K562 (cell line): Measurements from ENCODE around the gene DNAJC1. TPM values are rescaled to one million over a fixed set of nuclear protein-coding genes. Genes with fewer than 3 reads are reported as not detected.

Experiments
- ATAC-seq: fragments of 200-7000 bp; cut with Tn5 transposase; 3 replicates; pipeline ENCODE4 v1.9.1; 2020; ENCODE audit warnings: moderate library complexity
- BruUV-seq: library from RNA; stranded (reverse); fragments of 400-500 nt; replicated peaks from 2 replicates; lab custom pipeline; 2021; lab: Mats Ljungman, UMichigan
- CTCF ChIA-PET: fragments of 300-600 bp; formaldehyde crosslinking; extraction: SDS; loops from one replicate; lab custom pipeline; 2021; ENCODE audit warnings: low intra/inter-chr PET ratio; lab: Yijun Ruan, JAX
- POLR2A ChIA-PET: fragments of 300-600, 350-650 bp; sonication (Branson Sonifier 250); formaldehyde crosslinking; extraction: SDS; loops from one replicate; lab custom pipeline; 2021; ENCODE audit warnings: antibody characterized with exemption, inconsistent platforms; lab: Yijun Ruan, JAX
- DNase-seq, 4 experiments: peaks; one replicate each; pipeline versions ENCODE4 v3.0.0 to v3.0.0-alpha.2; 2011 to 2018; ENCODE audit warnings: low spot score in 3 of 4, mixed read lengths in 3 of 4; ENCODE audit errors: extremely low read depth in 1 of 4
- FAIRE-seq: peaks from 2 replicates; lab custom pipeline; 2011; peaks lifted over from hg19 to GRCh38; lab: Jason Lieb, UNC
- H2AFZ ChIP-seq: 2 replicates; pipeline ENCODE4 v1.6.0; 2011; ENCODE audit warnings: low read depth, low read length, control low read depth, inconsistent platforms
- H3K27ac ChIP-seq: fragments of 200-600 bp; 3 replicates; pipeline ENCODE4 v1.8.0; 2011; ENCODE audit warnings: low read depth, mild to moderate bottlenecking, control low read depth, inconsistent platforms, low read length, moderate library complexity, mixed read lengths; ENCODE audit errors: extremely low read depth
- H3K27me3 ChIP-seq, 2 experiments: fragments of 300-600 bp in 1 of 2; 2 replicates in 1 of 2; 3 replicates in 1 of 2; pipeline versions ENCODE4 v1.6.0 to v1.8.0; 2011; ENCODE audit warnings: inconsistent platforms in 2 of 2, low read length in 2 of 2, mild to moderate bottlenecking in 1 of 2, mixed read lengths in 1 of 2, moderate library complexity in 1 of 2; ENCODE audit not compliant: control insufficient read depth in 2 of 2, insufficient read depth in 2 of 2
- H3K36me3 ChIP-seq: fragments of 300-600 bp; 3 replicates; pipeline ENCODE4 v1.8.0; 2011; ENCODE audit warnings: mild to moderate bottlenecking, low read length, inconsistent platforms; ENCODE audit not compliant: control insufficient read depth, insufficient read depth
- H3K4me1 ChIP-seq, 2 experiments: fragments of 200-600 bp in 1 of 2; replicated peaks in 1 of 2; 2 replicates in 1 of 2; 3 replicates in 1 of 2; pipeline versions ENCODE4 v1.5.1 to v1.8.0; 2011; ENCODE audit warnings: inconsistent platforms in 2 of 2, low read length in 2 of 2, mild to moderate bottlenecking in 1 of 2, mixed read lengths in 1 of 2, moderate library complexity in 1 of 2; ENCODE audit not compliant: control insufficient read depth in 2 of 2, insufficient read depth in 2 of 2
- H3K4me2 ChIP-seq: 2 replicates; pipeline ENCODE4 v1.6.1; 2011; ENCODE audit warnings: low read length, control low read depth, inconsistent platforms, mixed read lengths; ENCODE audit not compliant: insufficient read depth
- H3K4me3 ChIP-seq: fragments of 200-600 bp; sonication (generic), shearing (Covaris generic); 2 replicates; pipeline ENCODE4 v1.5.1; 2016; ENCODE audit warnings: control low read depth, inconsistent platforms
- H3K79me2 ChIP-seq: fragments of 200-600 bp; 3 replicates; pipeline ENCODE4 v1.8.0; 2011; ENCODE audit warnings: low read length, inconsistent platforms; ENCODE audit not compliant: control insufficient read depth, insufficient read depth
- H3K9ac ChIP-seq, 2 experiments: 2 replicates each; pipeline versions ENCODE4 v1.6.0 to v1.6.1; 2011; ENCODE audit warnings: low read depth in 2 of 2, low read length in 2 of 2, control low read depth in 1 of 2, inconsistent platforms in 1 of 2, mild to moderate bottlenecking in 1 of 2, mixed read lengths in 1 of 2; ENCODE audit not compliant: insufficient read depth in 1 of 2
- H3K9me1 ChIP-seq: one replicate; pipeline ENCODE4 v1.6.0; 2011; ENCODE audit warnings: inconsistent platforms, mild to moderate bottlenecking, low read length, moderate library complexity; ENCODE audit not compliant: control insufficient read depth, insufficient read depth
- H3K9me3 ChIP-seq: replicated peaks from 2 replicates; pipeline ENCODE4 v1.5.1; 2011; ENCODE audit warnings: low read depth, low read length, inconsistent platforms; ENCODE audit not compliant: control insufficient read depth, insufficient read depth
- H4K20me1 ChIP-seq: replicated peaks from 2 replicates; pipeline ENCODE4 v1.6.1; 2011; ENCODE audit warnings: low read length, inconsistent platforms, mixed read lengths; ENCODE audit not compliant: control insufficient read depth, insufficient read depth
- BRF1 ChIP-seq: IDR thresholded peaks from 3 replicates; pipeline ENCODE4 v1.6.1; 2011; ENCODE audit warnings: borderline replicate concordance, mild to moderate bottlenecking; ENCODE audit not compliant: insufficient read length; ENCODE audit errors: extremely low read depth
- DNMT1 ChIP-seq: fragments of 450-650 bp; IDR thresholded peaks from 2 replicates; pipeline ENCODE4 v1.6.1; 2016; ENCODE audit warnings: antibody characterized with exemption, mild to moderate bottlenecking
- FOSL1 ChIP-seq: fragments of 200-800 bp; sonication (Bioruptor generic); conservative IDR thresholded peaks from 2 replicates; pipeline ENCODE4 v1.6.1; 2016; ENCODE audit warnings: missing genetic modification characterization, missing compliant biosample characterization
- MBD1 ChIP-seq: fragments of 250-450 bp; sonication (Bioruptor Pico); IDR thresholded peaks from 2 replicates; pipeline ENCODE4 v1.8.0; 2022; ENCODE audit warnings: inconsistent platforms
- MTA1 ChIP-seq: fragments of 450-650 bp; IDR thresholded peaks from 2 replicates; pipeline ENCODE4 v1.6.1; 2017; ENCODE audit warnings: borderline replicate concordance
- NRF1 ChIP-seq, 2 experiments: fragments of 450-650 bp; IDR thresholded peaks in 1 of 2; conservative IDR thresholded peaks in 1 of 2; 2 replicates each; pipeline ENCODE4 v1.6.1; 2014; ENCODE audit warnings: mild to moderate bottlenecking in 2 of 2
- PTTG1 ChIP-seq: fragments of 450-650 bp; IDR thresholded peaks from 2 replicates; pipeline ENCODE4 v1.6.1; 2016; ENCODE audit warnings: low read depth, mild to moderate bottlenecking, missing genetic modification characterization, missing compliant biosample characterization
- PYGO2 ChIP-seq: fragments of 450-650 bp; IDR thresholded peaks from 2 replicates; pipeline ENCODE4 v1.6.1; 2016; ENCODE audit warnings: mild to moderate bottlenecking, missing genetic modification characterization, moderate library complexity, missing compliant biosample characterization
- SPI1 ChIP-seq: IDR thresholded peaks from 2 replicates; pipeline ENCODE4 v1.6.1; 2011; ENCODE audit warnings: low read depth, low read length, control low read depth, borderline replicate concordance
- TEAD1 ChIP-seq, 2 experiments: fragments of 450-650 bp in 1 of 2; sonication (generic) in 1 of 2; formaldehyde crosslinking; IDR thresholded peaks; 2 replicates each; pipeline versions ENCODE4 v1.4.0 to v1.8.0; 2020 to 2022; ENCODE audit warnings: mild to moderate bottlenecking in 2 of 2, missing genetic modification reagents in 1 of 2
- ZNF407 ChIP-seq: fragments of 450-650 bp; IDR thresholded peaks from 2 replicates; pipeline ENCODE4 v1.6.1; 2016; ENCODE audit warnings: low read depth
- ZNF586 ChIP-seq: fragments of 450-650 bp; formaldehyde crosslinking; conservative IDR thresholded peaks from 2 replicates; pipeline ENCODE4 v1.4.0; 2020; ENCODE audit warnings: mild to moderate bottlenecking, moderate library complexity
- WGBS: fragments of 100-300 bp; shearing (Covaris generic); methylation state at CpG from one replicate; pipeline ENCODE4 v1.1.6; 2016; ENCODE audit warnings: low coverage, mixed read lengths; ENCODE audit not compliant: insufficient coverage; ENCODE audit errors: missing lambda C conversion rate; 5-methylcytosine and 5-hydroxymethylcytosine counted together
- in situ Hi-C: fragments of 300-500 bp; cut with MboI; formaldehyde crosslinking; loops from 4 replicates; pipeline ENCODE4 v1.15.0; 2018; ENCODE audit warnings: inconsistent platforms, mixed read lengths
- intact Hi-C: fragments of 100-400 bp; cut with micrococcal nuclease; formaldehyde crosslinking; loops from 2 replicates; pipeline ENCODE4 v1.14.2; 2022
- polyA plus RNA-seq, 8 experiments: library from polyadenylated mRNA; depleted of rRNA in 4 of 8; stranded (reverse) in 5 of 8; unstranded in 3 of 8; fragments of >200 nt; fragmentation: Nextera tagmentation in 2 of 8; fragmentation: Illumina TruSeq in 1 of 8; extraction: Ambion mirVana in 2 of 8; extraction: Trizol in 1 of 8; gene quantifications; 2 replicates each; pipeline versions ENCODE4 v1.2.1 to v1.2.3, GENCODE V29; 2011 to 2014; ENCODE audit warnings: inconsistent platforms in 1 of 8, missing spikeins in 1 of 8
- total RNA-seq, 7 experiments: library from RNA; depleted of rRNA in 6 of 7; stranded (reverse); fragments of >200 nt in 6 of 7; fragmentation: Illumina TruSeq in 2 of 7; extraction: Trizol in 2 of 7; gene quantifications; 2 replicates each; pipeline versions ENCODE4 v1.2.1 to v1.2.3, GENCODE V29; 2011 to 2021; ENCODE audit warnings: low replicate concordance in 1 of 7

DNAJC1 gene
- total and polyA plus RNA-seq, 9 of the 15 experiments (the other 6 are each of a cell fraction or from before 2014, with no cell fraction given): 5.4 to 77.6 (median 40.3) TPM

GRCh38 chr10:21954690-21955089 lies 48.8 kb downstream of the DNAJC1 start:
- POLR2A ChIA-PET: no interaction called here
- intact Hi-C loops: loop anchor here (5.0 kb wide), 3 partner anchors 222 to 677 kb away; no protein-coding TSS in a partner anchor
- Histone ChIP-seq H3K36me3 (no peaks in the 10 kb centered on the region), H3K9ac (no peak overlapping the region), H3K4me3 (no peak overlapping the region), H3K4me2 (no peak overlapping the region), H2AFZ (no peak overlapping the region), H4K20me1 (no peaks in the 10 kb centered on the region), H3K4me1 (peaks cover 4 to 7% of the 10 kb centered on the region in 2 experiments; a peak in 3 of 5 replicates), H3K79me2 (peaks cover 72% of the 10 kb centered on the region), H3K9me3 (no peaks in the 10 kb centered on the region), H3K27me3 (no peaks in the 10 kb centered on the region), H3K9me1 (no peaks in the 10 kb centered on the region), H3K27ac (no peak overlapping the region)
- CTCF ChIA-PET: no interaction called here
- BruUV-seq: no TSS peak
- in situ Hi-C loops: loop anchor here (25.0 kb wide), 1 partner anchor 892 kb away; no protein-coding TSS in a partner anchor
- 79% methylated on average over 1 of the region's 1 CpG for WGBS
- DNase-seq: no peak
- no peak for ATAC-seq
- FAIRE-seq: no peak
- TF ChIP-seq TEAD1 (CRISPR knock-in tag; IDR thresholded peaks at IDR 0.05): no peak
- no peak for TF ChIP-seq FOSL1 (tag)
- no peak for TF ChIP-seq SPI1
- TF ChIP-seq NRF1 (conservative IDR thresholded peaks at IDR 0.05 in 1 of 2, IDR thresholded peaks at IDR 0.05 in 1 of 2): no peak
- no peak for TF ChIP-seq MTA1
- TF ChIP-seq PYGO2 (tag): no peak
- no peak for TF ChIP-seq DNMT1
- TF ChIP-seq MBD1 (CRISPR knock-in tag): no peak
- no peak for TF ChIP-seq BRF1
- no peak for TF ChIP-seq PTTG1
- TF ChIP-seq ZNF407: no peak
- TF ChIP-seq ZNF586 (CRISPR knock-in tag): no peak
